Measurements from ENCODE around the gene THOC1. TPM values are rescaled to one million over a fixed set of nuclear protein-coding genes. Genes with fewer than 3 reads are reported as not detected.

THOC1 gene
- total and polyA plus RNA-seq, 2 donors (not counting 3 experiments of a cell fraction or from before 2014, with no cell fraction given) = 12.0 to 50.5 TPM

- Histone ChIP-seq H2AFZ (ENCODE audit: low read depth, low read length) (no peak overlapping the region), H3K4me2 (ENCODE audit: insufficient read depth, low read length) (no peak overlapping the region), H3K9me3 (replicated peaks; ENCODE audit: control insufficient read depth, insufficient read depth, low read length) (no peaks in the 10 kb centered on the region), H3K9ac (replicated peaks; ENCODE audit: extremely low read depth, insufficient read depth, low read length) (no peak overlapping the region), H3K9me1 (replicated peaks; ENCODE audit: control insufficient read depth, extremely low read depth, insufficient read depth, low read length) (no peaks in the 10 kb centered on the region), H3K4me1 (ENCODE audit: control insufficient read depth, extremely low read depth, insufficient read depth, low read length) (peaks cover 6% of the 10 kb centered on the region), H4K20me1 (replicated peaks; ENCODE audit: control insufficient read depth, extremely low read depth, insufficient read depth, low read length) (no peaks in the 10 kb centered on the region), H3K27ac (ENCODE audit: insufficient read depth, low read depth, low read length) (no peak overlapping the region), H3K27me3 (ENCODE audit: control insufficient read depth in 2 of 2, insufficient read depth in 2 of 2, low read length in 2 of 2) (peaks cover 0 to 9% of the 10 kb centered on the region in 2 experiments), H3K36me3 (ENCODE audit: control insufficient read depth in 2 of 2, extremely low read depth in 1 of 2, insufficient read depth in 2 of 2, low read length in 2 of 2) (no peaks in the 10 kb centered on the region), H3K79me2 (ENCODE audit: control insufficient read depth, insufficient read depth, low read length) (no peaks in the 10 kb centered on the region), H3K4me3 (replicated peaks in 1 of 3; ENCODE audit: insufficient read depth in 1 of 3, low read depth in 1 of 3, low read length in 3 of 3) (no peak overlapping the region)
- no peak for DNase-seq (ENCODE audit: low read depth, low spot score)
- dilution Hi-C loops (cut with MboI; ENCODE audit: extremely low pct_ligation_motif_present, low sequenced_read_pairs) = no loop called here
- POLR2A ChIA-PET = interaction anchor here (0.7 kb wide), 1 partner anchor 152 kb away, joined by 5 read pairs; no protein-coding TSS in a partner anchor
- no peak for FAIRE-seq
- BruUV-seq (replicated peaks) = no TSS peak
- intact Hi-C loops (cut with micrococcal nuclease) = no loop called here
- no peak for TF ChIP-seq POLR2A (IDR thresholded peaks at IDR 0.05; ENCODE audit: low read depth, low read length)
- CTCF ChIA-PET = interaction anchor here (0.7 to 2.4 kb wide), 4 partner anchors 8 to 188 kb away, joined by 3 to 10 read pairs (median 4); no protein-coding TSS in a partner anchor
Measured at GRCh38 chr18:305003-305501, 37.2 kb upstream of the THOC1 start.

GRCh38 chr18:303607-304006 is 35.8 kb upstream of the THOC1 start:
- H3K9me1 ChIP-seq (replicated peaks; ENCODE audit: control insufficient read depth, extremely low read depth, insufficient read depth, low read length) = no peaks in the 10 kb centered on the region
- H3K4me3 ChIP-seq (replicated peaks in 1 of 3; ENCODE audit: insufficient read depth in 1 of 3, low read depth in 1 of 3, low read length in 3 of 3) = no peak overlapping the region
- no TSS peak for BruUV-seq (replicated peaks)
- TF ChIP-seq FOS (IDR thresholded peaks at IDR 0.05; ENCODE audit: borderline replicate concordance, insufficient read depth, low read length) (no peak), POLR2AphosphoS5 (IDR thresholded peaks at IDR 0.05; ENCODE audit: insufficient read depth, low read depth, low read length) (no peak), JUN (IDR thresholded peaks at IDR 0.05; ENCODE audit: borderline replicate concordance, insufficient read depth, insufficient read length, low read depth) (no peak), EZH2 (IDR thresholded peaks at IDR 0.05; ENCODE audit: borderline replicate concordance, low read depth, low read length, severe bottlenecking) (no peak), MAX (IDR thresholded peaks at IDR 0.05; ENCODE audit: insufficient read depth, insufficient read length) (no peak), MYC (IDR thresholded peaks at IDR 0.05; ENCODE audit: low read depth, low read length) (no peak), GATA2 (IDR thresholded peaks at IDR 0.05; ENCODE audit: insufficient read depth, insufficient read length, low read depth, low read length) (no peak), POLR2A (IDR thresholded peaks at IDR 0.05; ENCODE audit: low read depth, low read length) (no peak), CTCF (IDR thresholded peaks at IDR 0.05; ENCODE audit: extremely low read depth in 1 of 2, insufficient read depth in 1 of 2, low read depth in 1 of 2, low read length in 2 of 2) (no peak)
- H3K27me3 ChIP-seq (ENCODE audit: control insufficient read depth in 2 of 2, insufficient read depth in 2 of 2, low read length in 2 of 2) = peaks cover 0 to 7% of the 10 kb centered on the region in 2 experiments
- ChIA-PET POLR2A (no interaction called here), CTCF (interaction anchor here (0.8 to 2.4 kb wide), 2 partner anchors 10 to 13 kb away, joined by 3 to 10 read pairs; no protein-coding TSS in a partner anchor)
- no peak for FAIRE-seq
- no peak for DNase-seq (ENCODE audit: low read depth, low spot score)
- H3K79me2 ChIP-seq (ENCODE audit: control insufficient read depth, insufficient read depth, low read length) = no peaks in the 10 kb centered on the region
- H4K20me1 ChIP-seq (replicated peaks; ENCODE audit: control insufficient read depth, extremely low read depth, insufficient read depth, low read length) = no peaks in the 10 kb centered on the region
- H3K27ac ChIP-seq (ENCODE audit: insufficient read depth, low read depth, low read length) = no peak overlapping the region
- H3K9me3 ChIP-seq (replicated peaks; ENCODE audit: control insufficient read depth, insufficient read depth, low read length) = no peaks in the 10 kb centered on the region
- H3K36me3 ChIP-seq (ENCODE audit: control insufficient read depth in 2 of 2, extremely low read depth in 1 of 2, insufficient read depth in 2 of 2, low read length in 2 of 2) = no peaks in the 10 kb centered on the region
- peaks cover 6% of the 10 kb centered on the region for H3K4me1 ChIP-seq (ENCODE audit: control insufficient read depth, extremely low read depth, insufficient read depth, low read length)
- no peak overlapping the region for H3K9ac ChIP-seq (replicated peaks; ENCODE audit: extremely low read depth, insufficient read depth, low read length)
- no peak overlapping the region for H3K4me2 ChIP-seq (ENCODE audit: insufficient read depth, low read length)
- dilution Hi-C loops (cut with MboI; ENCODE audit: extremely low pct_ligation_motif_present, low sequenced_read_pairs) (no loop called here), intact Hi-C loops (cut with micrococcal nuclease) (no loop called here)
- no peak overlapping the region for H2AFZ ChIP-seq (ENCODE audit: low read depth, low read length)
